Measurements from ENCODE around the gene CTDNEP1.

CTDNEP1 gene

GRCh38 chr17:7279448-7279847 lies 27.9 kb upstream of the CTDNEP1 start:
- no peak for DNase-seq

- DNase-seq, result no peak
These were observed 15.2 kb upstream of the CTDNEP1 start for GRCh38 chr17:7266784-7267183.

- no peak for DNase-seq
These were observed 12.2 kb upstream of the CTDNEP1 start for GRCh38 chr17:7263801-7264078.

- DNase-seq, result no peak
These were observed 11.6 kb upstream of the CTDNEP1 start for GRCh38 chr17:7262935-7263800.

- DNase-seq, result no peak
These were observed 10.8 kb upstream of the CTDNEP1 start, which contains the start of gene CLDN7 for GRCh38 chr17:7262192-7262934. TSS of gene CLDN7 (minus strand) at chr17:7262478. CDS start at chr17:7262043, 435 bp downstream.

GRCh38 chr17:7261379-7262191 lies 10.1 kb upstream of the CTDNEP1 start:
- peak; percentile 17 for DNase-seq

- DNase-seq, result peak; percentile 39
These were observed 9.3 kb upstream of the CTDNEP1 start for GRCh38 chr17:7260651-7261378.

GRCh38 chr17:7260151-7260550 lies 8.6 kb upstream of the CTDNEP1 start:
- DNase-seq, result no peak

GRCh38 chr17:7259555-7259889 lies 8.0 kb upstream of the CTDNEP1 start:
- DNase-seq, result no peak

GRCh38 chr17:7258731-7259554 lies 7.4 kb upstream of the CTDNEP1 start:
- DNase-seq, result peak; percentile 18

GRCh38 chr17:7256766-7257456 lies 5.4 kb upstream of the CTDNEP1 start:
- no peak for DNase-seq

GRCh38 chr17:7254511-7254910 lies 3.0 kb upstream of the CTDNEP1 start:
- no peak for DNase-seq

- no peak for DNase-seq
These were observed 1.5 kb upstream of the CTDNEP1 start for GRCh38 chr17:7253082-7253481.

- DNase-seq, result peak; percentile 94
These were observed 876 bp upstream of the CTDNEP1 start, which contains the start of gene ELP5 for GRCh38 chr17:7252176-7253043. TSS of gene ELP5 (plus strand) at chr17:7252215. CDS start at chr17:7252551, 336 bp downstream.

GRCh38 chr17:7250695-7251627 lies 573 bp downstream of the CTDNEP1 start:
- no peak for DNase-seq

- no peak for DNase-seq
These were observed 1.7 kb downstream of the CTDNEP1 start for GRCh38 chr17:7249830-7250229.

- no peak for DNase-seq
These were observed 2.3 kb downstream of the CTDNEP1 start for GRCh38 chr17:7249214-7249613.

- DNase-seq, result no peak
These were observed 2.7 kb downstream of the CTDNEP1 start for GRCh38 chr17:7248796-7249195.

GRCh38 chr17:7246779-7247178 lies 4.8 kb downstream of the CTDNEP1 start:
- DNase-seq, result no peak

Measured in activated CD4-positive, alpha-beta T cell treated with anti-CD3 and anti-CD28 coated beads, Interleukin-2, Interleukin-6, amounts not matched to agents 100 ng/mL and 50 ng/mL, durations not matched to agents 16 hours and 8 hours (primary cell).